Stomach (tissue), 9 donors: ENCODE measurements around the gene ASPRV1. TPM values are rescaled to one million over a fixed set of nuclear protein-coding genes. Genes with fewer than 3 reads are reported as not detected.

Experiments used
- DNase-seq, 2 donors: peaks; one replicate each; pipeline versions ENCODE4 v3.0.0 to v3.0.0-alpha.2; 2013 to 2019
- H3K27ac ChIP-seq, 5 donors: fragments of 200-600 bp in 4 of 5; sonication (generic) in 4 of 5; one replicate each; pipeline ENCODE4 v1.5.1; 2013 to 2019; ENCODE audit warnings: mild to moderate bottlenecking in 1 of 5, moderate library complexity in 1 of 5
- H3K27me3 ChIP-seq, 3 donors: fragments of 200-600 bp; sonication (generic); one replicate each; pipeline ENCODE4 v1.5.1; 2017 to 2019; ENCODE audit warnings: mixed run types in 1 of 3
- H3K36me3 ChIP-seq, 4 donors: fragments of 200-600 bp; sonication (generic); 1 replicate in 3 of 4; 2 replicates in 1 of 4; pipeline ENCODE4 v1.5.1; 2016 to 2019
- H3K4me1 ChIP-seq, 4 donors: fragments of 200-600 bp; sonication (generic); one replicate each; pipeline ENCODE4 v1.5.1; 2016 to 2019
- H3K4me3 ChIP-seq, 4 donors: fragments of 200-600 bp; sonication (generic) in 3 of 4; one replicate each; pipeline ENCODE4 v1.5.1; 2016 to 2019; ENCODE audit warnings: mild to moderate bottlenecking in 1 of 4
- H3K9me3 ChIP-seq, 4 donors: fragments of 200-600 bp; sonication (generic); one replicate each; pipeline ENCODE4 v1.5.1; 2016 to 2019
- CTCF ChIP-seq, 7 experiments: fragments of 450-650 bp in 4 of 7; fragments of 200-600 bp in 3 of 7; sonication (generic) in 3 of 7; IDR thresholded peaks; one replicate each; pipeline ENCODE4 v1.5.1; 2016 to 2019; ENCODE audit warnings: antibody characterized with exemption in 7 of 7, control low read depth in 2 of 7, mild to moderate bottlenecking in 1 of 7
- EP300 ChIP-seq: sonication (generic); formaldehyde crosslinking; IDR thresholded peaks from one replicate; pipeline ENCODE4 v1.6.1; 2017; ENCODE audit warnings: antibody characterized with exemption
- POLR2A ChIP-seq, 4 donors: fragments of 450-650 bp; IDR thresholded peaks; one replicate each; pipeline ENCODE4 v1.6.1; 2016; ENCODE audit warnings: antibody characterized with exemption in 4 of 4, control low read depth in 2 of 4, mild to moderate bottlenecking in 1 of 4, moderate library complexity in 1 of 4
- POLR2AphosphoS5 ChIP-seq, 3 donors: sonication (generic); formaldehyde crosslinking; IDR thresholded peaks; one replicate each; pipeline ENCODE4 v1.6.1; 2016; ENCODE audit warnings: antibody characterized with exemption in 3 of 3
- WGBS, 5 donors: extraction: QIAGEN DNeasy Blood & Tissue Kit in 3 of 5; methylation state at CpG; one replicate each; pipeline versions ENCODE4 v1.1.5 to v1.1.7; 2013 to 2018; 5-methylcytosine and 5-hydroxymethylcytosine counted together
- intact Hi-C: fragments of 100-400 bp; cut with DNase I; formaldehyde crosslinking; loops from one replicate; pipeline ENCODE4 v1.15.1; 2023; ENCODE audit warnings: low total_unique reads
- polyA plus RNA-seq, 3 donors: library from polyadenylated mRNA; stranded (reverse); fragments of 200-250 nt; gene quantifications; one replicate each; pipeline ENCODE4 v1.2.3, GENCODE V29; 2013
- total RNA-seq, 5 donors: library from RNA; depleted of rRNA; stranded (reverse); fragments of >200 nt; gene quantifications; one replicate each; pipeline versions ENCODE4 v1.1.0 to v1.2.3, GENCODE V29; 2014 to 2016
- donor health status: healthy with polysubstance abuse.
- donor health status: Bipolar disorder and iron deficiency.
- donor health status: healthy.

ASPRV1 gene
- total and polyA plus RNA-seq, 8 donors, result 0.44 to 6.4 (median 1.5) TPM; not detected in 2

GRCh38 chr2:69988086-69988635 is 26.7 kb upstream of the ASPRV1 start:
- H3K27me3 ChIP-seq, result no peaks in the 10 kb centered on the region
- TF ChIP-seq POLR2A (IDR thresholded peaks at IDR 0.05), result no peak
- TF ChIP-seq CTCF (IDR thresholded peaks at IDR 0.05), result no peak
- no peak for TF ChIP-seq POLR2AphosphoS5 (IDR thresholded peaks at IDR 0.05)
- TF ChIP-seq EP300, result no peak

GRCh38 chr2:69986691-69987090 is 25.3 kb upstream of the ASPRV1 start:
- intact Hi-C loops, result no loop called here
- Histone ChIP-seq H3K4me3 (no peak overlapping the region), H3K4me1 (peaks cover 0 to 6% (median 0%) of the 10 kb centered on the region in 4 donors), H3K9me3 (no peaks in the 10 kb centered on the region), H3K36me3 (no peaks in the 10 kb centered on the region), H3K27ac (peak overlapping the region in 1 of 5 donors; percentile 58), H3K27me3 (no peaks in the 10 kb centered on the region)
- 88 to 96% (median 88%) methylated on average over 4 of the region's 4 CpGs for WGBS, 5 donors
- TF ChIP-seq CTCF (IDR thresholded peaks at IDR 0.05) (no peak), POLR2AphosphoS5 (IDR thresholded peaks at IDR 0.05) (no peak), POLR2A (IDR thresholded peaks at IDR 0.05) (no peak), EP300 (no peak)
- DNase-seq, result no peak

More at GRCh38 chr2:69988086-69988635, 26.7 kb upstream of the ASPRV1 start:
- Histone ChIP-seq H3K4me3 (no peak overlapping the region), H3K27ac (no peak overlapping the region), H3K4me1 (peaks cover 0 to 6% (median 0%) of the 10 kb centered on the region in 4 donors), H3K36me3 (peaks cover 0 to 4% (median 3%) of the 10 kb centered on the region in 4 donors), H3K9me3 (no peaks in the 10 kb centered on the region)
- intact Hi-C loops, result no loop called here
- WGBS, 5 donors, result 94 to 98% (median 96%) methylated on average over 5 of the region's 5 CpGs
- DNase-seq, result no peak

- Histone ChIP-seq H3K27ac (peak overlapping the region in 2 of 5 donors; percentile 59 to 61), H3K9me3 (no peaks in the 10 kb centered on the region), H3K4me1 (peaks cover 0 to 6% (median 0%) of the 10 kb centered on the region in 4 donors), H3K27me3 (no peaks in the 10 kb centered on the region), H3K36me3 (no peaks in the 10 kb centered on the region), H3K4me3 (no peak overlapping the region)
- intact Hi-C loops, result no loop called here
- DNase-seq, result peak in 1 of 2 donors; percentile 41
- WGBS, 5 donors, result 69 to 97% (median 89%) methylated on average over 10 of the region's 10 CpGs
- TF ChIP-seq CTCF (IDR thresholded peaks at IDR 0.05) (no peak), POLR2AphosphoS5 (IDR thresholded peaks at IDR 0.05) (peak in 1 of 3 donors; percentile 40)
These were observed 24.3 kb upstream of the ASPRV1 start for GRCh38 chr2:69985688-69986087.

GRCh38 chr2:69985216-69985615 is 23.8 kb upstream of the ASPRV1 start:
- WGBS, 5 donors, result 94 to 100% (median 98%) methylated on average over 3 of the region's 3 CpGs
- TF ChIP-seq CTCF (IDR thresholded peaks at IDR 0.05) (no peak), POLR2A (IDR thresholded peaks at IDR 0.05) (no peak), POLR2AphosphoS5 (IDR thresholded peaks at IDR 0.05) (no peak), EP300 (no peak)
- intact Hi-C loops, result no loop called here
- H3K27ac ChIP-seq, result peak overlapping the region in 2 of 5 donors; percentile 59 to 61
- DNase-seq, result no peak
- peaks cover 0 to 6% (median 0%) of the 10 kb centered on the region in 4 donors for H3K4me1 ChIP-seq
- H3K4me3 ChIP-seq, result no peak overlapping the region
- H3K27me3 ChIP-seq, result no peaks in the 10 kb centered on the region
- H3K36me3 ChIP-seq, result no peaks in the 10 kb centered on the region
- H3K9me3 ChIP-seq, result no peaks in the 10 kb centered on the region
